MCF 10A (cell line): ENCODE results near the gene GDF11. TPM values are rescaled to one million over a fixed set of nuclear protein-coding genes. Genes with fewer than 3 reads are reported as not detected.

Source experiments
- BruUV-seq: library from RNA; stranded (reverse); fragments of 400-500 nt; replicated peaks from 2 replicates; lab custom pipeline; 2021; lab: Mats Ljungman, UMichigan
- CTCF ChIA-PET: fragments of 300-600 bp; sonication (Branson Sonifier 250); formaldehyde crosslinking; extraction: SDS; loops from one replicate; lab custom pipeline; 2021; ENCODE audit warnings: antibody characterized with exemption, inconsistent platforms; lab: Yijun Ruan, JAX
- POLR2A ChIA-PET: fragments of 300-600, 350-650 bp; sonication (Branson Sonifier 250); formaldehyde crosslinking; extraction: SDS; loops from one replicate; lab custom pipeline; 2020; ENCODE audit warnings: antibody characterized with exemption, inconsistent platforms; lab: Yijun Ruan, JAX
- DNase-seq: peaks from one replicate; pipeline ENCODE4 v3.0.0-alpha.2; 2018; ENCODE audit not compliant: unreplicated experiment
- H3K27ac Mint-ChIP-seq: one replicate; pipeline ENCODE4 v1.8.0; 2022; ENCODE audit warnings: mild to moderate bottlenecking, low read depth, mixed read lengths; ENCODE audit not compliant: unreplicated experiment
- H3K27me3 Mint-ChIP-seq: one replicate; pipeline ENCODE4 v1.8.0; 2022; ENCODE audit warnings: mixed read lengths; ENCODE audit not compliant: insufficient read depth, unreplicated experiment
- H3K36me3 Mint-ChIP-seq: one replicate; pipeline ENCODE4 v1.8.0; 2022; ENCODE audit warnings: mild to moderate bottlenecking, moderate library complexity, mixed read lengths; ENCODE audit not compliant: insufficient read depth, unreplicated experiment
- H3K4me1 Mint-ChIP-seq: one replicate; pipeline ENCODE4 v1.8.0; 2022; ENCODE audit warnings: mixed read lengths; ENCODE audit not compliant: insufficient read depth, unreplicated experiment
- H3K4me3 Mint-ChIP-seq: one replicate; pipeline ENCODE4 v1.8.0; 2022; ENCODE audit warnings: mild to moderate bottlenecking, moderate library complexity, mixed read lengths; ENCODE audit not compliant: unreplicated experiment
- H3K9me3 Mint-ChIP-seq: one replicate; pipeline ENCODE4 v1.8.0; 2022; ENCODE audit warnings: mixed read lengths; ENCODE audit not compliant: unreplicated experiment
- intact Hi-C: fragments of 100-400 bp; cut with micrococcal nuclease; formaldehyde crosslinking; loops from 2 replicates; pipeline ENCODE4 v1.14.1; 2022
- total RNA-seq: library from RNA; stranded (reverse); gene quantifications from 2 replicates; pipeline ENCODE4 v1.2.3, GENCODE V29; 2022
- TF ChIP-seq, protein P1 (sequence below): fragments of 200-600 bp; IDR thresholded peaks from one replicate; pipeline ENCODE4 v1.8.0; 2022; ENCODE audit warnings: antibody characterized with exemption, mild to moderate bottlenecking; ENCODE audit not compliant: unreplicated experiment

Gene GDF11
- total RNA-seq, 1 experiment from 2014 or later: 1.9 TPM

DNA sequence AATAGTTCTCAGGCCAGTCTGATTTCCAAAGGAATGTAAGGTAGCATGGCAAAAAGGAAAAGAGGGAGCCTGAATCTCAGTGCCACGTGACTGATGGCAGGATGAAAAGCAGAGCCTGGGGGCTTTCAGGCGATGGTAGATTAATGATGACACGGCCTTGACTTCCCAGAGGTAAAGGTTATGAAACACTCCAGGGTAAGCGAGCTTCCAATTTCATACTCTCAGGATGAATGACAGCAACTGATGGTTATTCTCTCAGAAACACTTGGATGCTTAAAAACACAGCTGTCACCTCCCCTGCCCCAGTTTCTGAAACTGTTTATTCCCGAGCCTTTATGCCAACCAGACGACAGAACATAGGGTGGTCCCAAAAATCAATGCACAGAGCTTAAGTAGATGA, 28.8 kb downstream of the GDF11 start:
- no TSS peak for BruUV-seq
- no peak for DNase-seq
- ChIA-PET CTCF (interaction anchor here (0.9 to 1.5 kb wide), 4 partner anchors 10 to 33 kb away, joined by 3 to 8 read pairs (median 3); no protein-coding TSS in a partner anchor), POLR2A (interaction anchor here (0.8 to 1.9 kb wide), 4 partner anchors 17 to 450 kb away, joined by 3 to 5 read pairs (median 4); partner anchors contain the start of gene RNF41)
- Mint-ChIP-seq H3K9me3 (no peaks in the 10 kb centered on the region), H3K4me3 (no peak overlapping the region), H3K4me1 (no peaks in the 10 kb centered on the region), H3K27me3 (no peaks in the 10 kb centered on the region), H3K36me3 (peaks cover 72% of the 10 kb centered on the region), H3K27ac (no peak overlapping the region)
- intact Hi-C loops: no loop called here
- TF ChIP-seq, protein P1, sequence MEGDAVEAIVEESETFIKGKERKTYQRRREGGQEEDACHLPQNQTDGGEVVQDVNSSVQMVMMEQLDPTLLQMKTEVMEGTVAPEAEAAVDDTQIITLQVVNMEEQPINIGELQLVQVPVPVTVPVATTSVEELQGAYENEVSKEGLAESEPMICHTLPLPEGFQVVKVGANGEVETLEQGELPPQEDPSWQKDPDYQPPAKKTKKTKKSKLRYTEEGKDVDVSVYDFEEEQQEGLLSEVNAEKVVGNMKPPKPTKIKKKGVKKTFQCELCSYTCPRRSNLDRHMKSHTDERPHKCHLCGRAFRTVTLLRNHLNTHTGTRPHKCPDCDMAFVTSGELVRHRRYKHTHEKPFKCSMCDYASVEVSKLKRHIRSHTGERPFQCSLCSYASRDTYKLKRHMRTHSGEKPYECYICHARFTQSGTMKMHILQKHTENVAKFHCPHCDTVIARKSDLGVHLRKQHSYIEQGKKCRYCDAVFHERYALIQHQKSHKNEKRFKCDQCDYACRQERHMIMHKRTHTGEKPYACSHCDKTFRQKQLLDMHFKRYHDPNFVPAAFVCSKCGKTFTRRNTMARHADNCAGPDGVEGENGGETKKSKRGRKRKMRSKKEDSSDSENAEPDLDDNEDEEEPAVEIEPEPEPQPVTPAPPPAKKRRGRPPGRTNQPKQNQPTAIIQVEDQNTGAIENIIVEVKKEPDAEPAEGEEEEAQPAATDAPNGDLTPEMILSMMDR: no peak

DNA sequence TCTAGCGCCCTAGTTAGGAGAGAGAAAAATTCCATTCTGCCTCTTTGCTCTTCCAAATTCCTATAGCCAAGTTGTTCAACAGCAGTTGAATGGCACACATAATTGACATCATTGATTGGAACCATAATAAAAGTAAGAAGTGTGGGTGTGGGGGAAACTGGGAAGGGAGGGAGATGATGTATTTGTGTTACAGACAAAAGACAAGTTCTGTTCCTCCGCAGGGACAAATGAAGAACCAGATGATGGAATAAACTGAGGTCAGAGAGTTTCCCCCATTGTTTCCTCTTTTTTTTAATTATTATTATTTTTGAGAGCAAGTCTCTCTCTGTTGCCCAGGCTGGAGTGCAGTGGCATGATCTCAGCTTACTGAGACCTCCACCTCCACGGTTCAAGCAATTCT, 34.9 kb downstream of the GDF11 start:
- Mint-ChIP-seq H3K9me3 (no peaks in the 10 kb centered on the region), H3K4me1 (no peaks in the 10 kb centered on the region), H3K27me3 (no peaks in the 10 kb centered on the region), H3K4me3 (no peak overlapping the region), H3K36me3 (peaks cover 62% of the 10 kb centered on the region), H3K27ac (no peak overlapping the region)
- no peak for DNase-seq
- TF ChIP-seq, protein P1: no peak
- intact Hi-C loops: no loop called here
- BruUV-seq: no TSS peak
- CTCF ChIA-PET: interaction anchor here (1.5 kb wide), 2 partner anchors 18 to 39 kb away, joined by 3 to 4 read pairs; no protein-coding TSS in a partner anchor
- POLR2A ChIA-PET: no interaction called here

DNA sequence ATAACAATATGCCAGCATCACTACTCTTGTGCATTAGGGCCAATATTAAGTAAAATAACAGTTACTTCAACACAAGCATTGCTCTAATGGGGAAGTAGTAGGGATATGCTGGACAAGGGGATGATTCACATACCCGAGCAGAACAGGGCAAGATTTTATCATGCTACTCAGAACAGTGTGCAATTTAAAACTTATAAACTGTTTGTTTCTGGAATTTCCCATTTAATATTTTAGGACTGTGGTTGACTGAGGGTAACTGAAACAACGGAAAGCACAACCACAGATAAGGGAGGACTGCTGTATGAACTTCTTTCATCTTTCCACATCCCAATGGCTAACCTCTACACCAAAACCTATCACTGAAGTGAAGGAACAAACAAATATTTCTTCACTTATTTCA, 37.8 kb downstream of the GDF11 start:
- H3K4me1 Mint-ChIP-seq: no peaks in the 10 kb centered on the region
- intact Hi-C loops: no loop called here
- H3K27ac Mint-ChIP-seq: peak overlapping the region; percentile 19
- peaks cover 76% of the 10 kb centered on the region for H3K36me3 Mint-ChIP-seq
- H3K4me3 Mint-ChIP-seq: no peak overlapping the region
- CTCF ChIA-PET: no interaction called here
- DNase-seq: no peak
- no TSS peak for BruUV-seq
- TF ChIP-seq, protein P1: no peak
- H3K27me3 Mint-ChIP-seq: no peaks in the 10 kb centered on the region
- no peaks in the 10 kb centered on the region for H3K9me3 Mint-ChIP-seq
- POLR2A ChIA-PET: no interaction called here

DNA sequence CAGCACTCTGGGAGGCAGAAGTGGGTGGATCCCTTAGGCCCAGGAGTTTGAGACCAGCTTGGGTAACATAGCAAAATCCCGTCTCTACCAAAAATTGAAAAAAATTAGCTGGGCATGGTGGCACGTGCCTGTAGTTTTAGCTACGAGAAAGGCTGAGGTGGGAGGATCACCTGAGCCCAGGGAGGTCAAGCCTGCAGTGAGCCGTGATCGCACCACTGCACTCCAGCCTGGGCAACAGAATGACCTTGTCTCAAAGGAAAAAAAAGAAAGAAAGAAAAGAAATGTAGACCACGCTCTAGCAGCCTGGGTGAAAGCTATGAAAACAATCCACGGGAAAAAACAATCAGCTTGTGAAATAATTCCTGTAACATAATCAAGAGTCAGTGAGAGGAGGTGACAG, 45.6 kb downstream of the GDF11 start:
- Mint-ChIP-seq H3K27ac (no peak overlapping the region), H3K9me3 (no peaks in the 10 kb centered on the region), H3K4me3 (no peak overlapping the region), H3K27me3 (no peaks in the 10 kb centered on the region), H3K36me3 (peaks cover 87% of the 10 kb centered on the region), H3K4me1 (no peaks in the 10 kb centered on the region)
- ChIA-PET CTCF (interaction anchor here (0.5 to 1.7 kb wide), 3 partner anchors 13 to 272 kb away, joined by 3 to 12 read pairs (median 3); no protein-coding TSS in a partner anchor), POLR2A (interaction anchor here (0.7 to 2.5 kb wide), 2 partner anchors 29 to 139 kb away, joined by 3 to 9 read pairs; partner anchors contain the start of genes ORMDL2 and SARNP)
- DNase-seq: no peak
- TF ChIP-seq, protein P1: no peak
- intact Hi-C loops: no loop called here
- no TSS peak for BruUV-seq
